Right ventricle myocardium inferior (tissue), 1 donor: Measurements from ENCODE around the gene TRAPPC2L. TPM values are rescaled to one million over a fixed set of nuclear protein-coding genes. Genes with fewer than 3 reads are reported as not detected.

Experiments used
- ATAC-seq: fragments of 200-7000 bp; cut with Tn5 transposase; one replicate; pipeline ENCODE4 v1.9.1; 2020; ENCODE audit warnings: mild to moderate bottlenecking, moderate library complexity
- DNase-seq: peaks from one replicate; pipeline ENCODE4 v3.0.0; 2021; ENCODE audit errors: missing footprints
- intact Hi-C: fragments of 100-400 bp; cut with DNase I; formaldehyde crosslinking; loops from one replicate; pipeline ENCODE4 v1.11.0; 2022
- total RNA-seq: library from RNA; stranded (reverse); fragmentation: NEBNext Ultra II Directional; extraction: Animal tissue kit (Norgen Biotek cat#: 25700); gene quantifications from one replicate; pipeline ENCODE4 v1.2.1, GENCODE V29; 2021
- donor health status: DM: no; HTN: yes; CAD: no; lungs with severe emphysema.

The TRAPPC2L gene
- total RNA-seq, 1 donor from 2014 or later = 58.7 TPM

GRCh38 chr16:88851616-88852015, 5.3 kb upstream of the TRAPPC2L start:
- intact Hi-C loops = no loop called here
- DNase-seq = no peak
- ATAC-seq = no peak

DNA sequence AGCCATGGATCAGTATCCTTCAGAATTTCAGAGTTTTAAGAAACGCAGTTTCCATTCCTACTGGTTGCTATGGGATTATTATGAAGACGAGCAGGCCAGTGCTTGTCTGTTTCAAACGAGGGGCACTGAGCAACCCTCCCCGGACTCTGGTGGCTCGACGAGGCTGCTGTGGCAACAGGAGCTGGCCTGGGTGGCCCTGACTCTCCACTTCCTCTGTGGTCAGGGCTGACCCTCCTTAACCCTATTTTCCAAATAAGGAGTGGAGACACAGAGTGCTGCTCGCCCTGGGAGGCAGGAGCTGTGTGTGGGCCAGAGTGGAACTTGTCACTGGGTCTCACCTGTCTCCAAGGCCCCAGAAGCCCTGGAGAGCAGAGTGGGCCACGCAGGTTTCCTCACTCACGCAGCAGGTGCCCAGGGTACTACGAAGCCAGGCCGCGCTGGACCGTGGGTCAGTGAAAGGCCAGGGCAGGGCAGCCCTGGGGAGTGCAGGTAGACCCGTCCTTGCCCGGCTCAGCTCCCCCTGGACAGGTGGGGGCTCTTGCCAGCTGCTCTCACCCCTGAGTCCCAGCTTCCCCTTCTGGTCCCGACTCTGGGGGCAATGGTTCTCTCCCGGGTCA, 3.5 kb upstream of the TRAPPC2L start:
- intact Hi-C loops = no loop called here
- DNase-seq = no peak

GRCh38 chr16:88854306-88855111, 2.4 kb upstream of the TRAPPC2L start:
- ATAC-seq (no peak), DNase-seq (no peak)
- intact Hi-C loops = loop anchor here (5.0 kb wide), 2 partner anchors 117 to 363 kb away; partner anchors contain the start of gene ZNF778

More for the DNA sequence above, 3.5 kb upstream of the TRAPPC2L start:
- ATAC-seq = no peak

DNA sequence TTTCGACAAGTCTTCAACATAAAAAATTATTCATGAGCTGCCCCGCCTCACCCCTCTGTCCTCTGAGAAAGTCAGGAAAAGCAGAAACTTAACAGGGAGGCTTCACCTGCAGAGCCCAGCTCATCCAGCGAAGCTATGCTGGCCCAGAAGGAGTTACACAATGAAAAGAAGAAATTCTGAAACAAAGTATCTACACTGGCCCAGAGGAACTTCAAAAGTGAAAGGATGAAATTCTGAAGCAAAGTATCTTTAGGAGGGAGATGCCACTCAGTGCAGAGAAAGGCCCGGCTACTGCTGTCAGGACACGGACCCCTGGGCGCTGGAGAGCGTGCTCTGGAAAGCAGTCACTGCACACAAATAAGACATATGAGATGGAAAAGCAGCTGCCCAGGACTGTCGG, 1.8 kb upstream of the TRAPPC2L start:
- no peak for DNase-seq
- no peak for ATAC-seq
- intact Hi-C loops = loop anchor here (5.0 kb wide), 2 partner anchors 118 to 362 kb away; partner anchors contain the start of gene ZNF778

DNA sequence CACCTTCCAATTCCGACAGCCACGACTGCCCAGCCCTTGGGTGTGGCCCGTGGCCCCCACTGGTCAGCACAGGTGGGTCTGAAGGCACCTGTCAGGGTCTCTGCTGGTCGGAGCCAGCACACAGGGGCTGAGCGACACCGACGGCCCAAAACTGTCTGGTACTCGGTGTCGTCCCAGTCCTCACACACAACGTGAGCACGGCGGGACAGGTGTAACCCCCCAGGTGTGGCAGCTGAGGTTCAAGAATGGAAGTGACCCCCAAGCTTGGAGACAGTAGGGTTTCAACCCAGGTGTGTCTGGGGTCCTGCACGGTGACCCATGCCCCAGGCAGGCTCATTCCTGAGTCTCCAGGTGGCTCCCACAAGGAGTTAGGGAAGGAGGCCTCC, 1.2 kb upstream of the TRAPPC2L start:
- intact Hi-C loops = loop anchor here (5.0 kb wide), 2 partner anchors 118 to 362 kb away; partner anchors contain the start of gene ZNF778
- ATAC-seq (no peak), DNase-seq (no peak)

DNA sequence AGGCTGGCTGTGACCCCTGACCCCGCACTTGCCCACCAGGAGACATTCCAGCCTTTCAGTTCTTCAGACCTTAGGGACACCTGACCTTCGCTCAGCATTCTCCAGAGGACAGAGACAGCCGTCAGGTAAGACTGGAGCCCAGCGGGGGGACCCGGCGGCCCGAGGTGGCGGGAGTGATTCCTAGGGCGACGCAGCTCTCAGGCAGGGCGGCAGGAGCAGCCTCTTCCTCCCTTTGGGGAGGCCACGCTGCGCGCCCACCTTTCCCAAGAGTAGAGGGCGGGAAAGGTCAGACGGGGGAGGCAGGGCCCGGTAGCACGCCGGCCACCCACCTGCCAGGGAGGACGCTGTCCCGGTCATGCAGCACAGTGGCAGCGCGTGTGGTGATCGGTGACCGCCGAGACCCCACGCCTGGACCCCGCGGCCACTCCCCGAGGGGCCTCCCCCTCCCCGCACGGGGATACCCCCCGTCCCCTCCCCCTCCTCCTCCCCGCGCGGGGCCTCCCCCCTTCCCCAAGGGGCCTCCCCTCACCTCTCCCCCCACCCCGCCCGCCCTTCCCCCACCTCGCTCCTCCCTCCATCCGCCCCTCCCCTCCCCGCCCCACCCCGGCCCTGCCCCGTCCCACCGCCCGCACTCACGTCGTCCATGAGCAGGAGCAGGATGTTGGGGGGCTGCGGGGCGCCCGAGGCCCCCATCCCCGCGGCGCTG, 652 bp upstream of the TRAPPC2L start:
- ATAC-seq (peak; percentile 51), DNase-seq (no peak)
- intact Hi-C loops = loop anchor here (5.0 kb wide), 2 partner anchors 119 to 361 kb away; partner anchors contain the start of gene ZNF778

DNA sequence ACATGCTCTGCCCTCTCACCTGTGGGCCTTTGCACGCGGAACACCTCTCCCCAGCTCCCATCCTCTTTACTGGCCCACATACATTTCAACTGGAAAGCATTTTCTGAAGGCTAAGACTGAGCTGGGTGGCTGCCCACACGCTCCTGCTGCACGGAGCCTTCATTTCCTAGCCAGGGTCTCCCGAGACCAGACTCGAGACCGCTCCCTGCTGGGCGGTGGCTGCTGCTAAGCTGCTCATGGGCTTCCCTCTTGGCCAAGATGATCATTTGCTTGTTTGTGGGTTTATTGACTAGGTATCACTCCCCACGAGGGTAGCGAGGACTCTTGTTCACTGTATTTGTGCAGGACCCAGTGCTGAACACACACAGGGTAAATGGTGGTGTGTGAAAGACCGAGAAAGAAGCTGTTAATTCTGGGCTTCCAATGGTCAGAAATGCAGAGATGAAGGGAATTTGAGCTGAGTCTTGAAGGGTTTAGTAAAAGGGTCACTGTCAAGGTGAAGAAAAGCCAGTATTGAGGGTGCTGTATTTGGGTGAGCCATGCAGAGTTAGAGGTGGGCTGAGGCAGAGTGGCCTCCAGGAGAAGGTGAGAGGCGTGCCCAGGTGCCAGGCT, 907 bp downstream of the TRAPPC2L start:
- ATAC-seq (peak; percentile 71), DNase-seq (peak; percentile 87)
- intact Hi-C loops = loop anchor here (1.0 to 5.0 kb wide), 3 partner anchors 46 to 359 kb away; partner anchors contain the start of gene ZNF778

DNA sequence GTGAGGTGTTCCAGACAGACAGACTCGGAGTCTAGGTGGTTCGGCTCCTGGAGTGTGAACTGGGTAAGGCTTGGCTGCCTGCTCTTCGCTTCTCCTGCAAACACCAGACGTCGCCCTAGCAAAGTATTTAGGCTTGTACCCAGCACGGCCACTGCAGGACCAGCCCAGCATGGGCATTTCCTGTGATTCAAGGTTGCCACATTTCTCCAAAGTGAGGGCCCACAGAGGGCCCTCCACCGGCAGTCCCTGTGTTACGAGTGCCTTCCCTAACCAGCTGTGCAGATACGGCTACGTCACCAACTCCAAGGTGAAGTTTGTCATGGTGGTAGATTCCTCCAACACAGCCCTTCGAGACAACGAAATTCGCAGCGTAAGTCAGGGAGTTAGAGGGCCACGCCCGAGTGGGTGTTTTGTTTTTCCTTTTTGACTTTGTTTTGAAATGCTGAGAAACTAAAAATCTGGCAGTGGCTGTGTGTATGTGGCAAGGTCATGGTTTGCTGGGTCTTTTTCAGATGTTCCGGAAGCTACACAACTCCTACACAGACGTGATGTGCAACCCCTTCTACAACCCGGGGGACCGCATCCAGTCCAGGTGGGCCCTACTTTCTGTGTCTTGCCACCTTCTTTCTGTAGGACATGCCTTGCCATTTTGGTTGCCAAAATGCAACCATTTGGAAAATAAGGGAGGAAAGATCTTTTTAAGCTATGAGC, 2.6 kb downstream of the TRAPPC2L start:
- ATAC-seq = no peak
- intact Hi-C loops = loop anchor here (5.0 kb wide), 2 partner anchors 122 to 358 kb away; partner anchors contain the start of gene ZNF778
- no peak for DNase-seq

DNA sequence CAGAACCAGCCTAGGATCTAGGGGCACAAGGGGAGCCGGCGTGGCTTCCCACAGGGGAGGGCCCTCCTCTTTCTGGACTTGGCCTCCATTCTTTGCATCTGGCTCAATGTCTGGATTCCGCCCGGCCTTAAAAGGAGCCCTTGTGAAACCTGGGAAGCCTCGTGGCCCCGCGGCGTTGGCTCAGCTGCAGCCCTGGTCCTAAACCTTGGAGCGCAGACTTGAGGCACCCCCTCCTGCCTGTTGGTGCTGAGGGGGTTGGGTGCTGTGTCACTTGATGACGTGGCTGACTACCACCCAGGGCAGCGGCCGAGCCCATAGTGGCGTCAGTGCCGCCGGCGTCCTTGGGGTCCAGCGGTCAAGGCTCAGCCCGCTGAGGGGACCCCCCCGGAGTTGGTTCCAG, 4.4 kb downstream of the TRAPPC2L start:
- intact Hi-C loops = no loop called here
- no peak for DNase-seq
- ATAC-seq = no peak

DNA sequence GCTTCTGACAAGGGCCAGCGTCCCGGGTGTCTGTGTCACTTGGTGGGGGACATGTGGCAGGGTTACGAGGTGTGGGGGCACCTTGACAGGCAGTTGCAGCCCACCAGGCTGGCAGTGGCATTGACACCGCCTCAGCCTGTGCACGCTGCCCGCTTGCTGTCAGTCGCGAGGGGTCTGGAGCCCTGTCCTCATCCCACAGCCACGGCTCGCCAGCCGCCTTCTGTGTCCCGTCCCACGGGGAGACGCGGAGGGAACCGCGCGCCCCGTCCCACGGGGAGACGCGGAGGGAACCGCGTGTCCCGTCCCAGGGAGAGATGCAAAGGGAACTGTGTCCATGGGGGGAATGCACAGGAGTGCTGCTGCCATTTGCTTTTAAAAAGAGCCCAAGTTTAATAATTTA, 6.0 kb downstream of the TRAPPC2L start:
- DNase-seq = no peak
- no peak for ATAC-seq
- intact Hi-C loops = no loop called here

GRCh38 chr16:88863426-88863825, 6.5 kb downstream of the TRAPPC2L start:
- ATAC-seq = no peak
- intact Hi-C loops = no loop called here
- DNase-seq = no peak

- DNase-seq = no peak
- intact Hi-C loops = no loop called here
- ATAC-seq = no peak
Measured at GRCh38 chr16:88864099-88864498, 7.2 kb downstream of the TRAPPC2L start.

GRCh38 chr16:88864521-88864920, 7.6 kb downstream of the TRAPPC2L start:
- intact Hi-C loops = no loop called here
- ATAC-seq (no peak), DNase-seq (no peak)

GRCh38 chr16:88865310-88865709, 8.4 kb downstream of the TRAPPC2L start:
- DNase-seq (no peak), ATAC-seq (no peak)
- intact Hi-C loops = no loop called here

DNA sequence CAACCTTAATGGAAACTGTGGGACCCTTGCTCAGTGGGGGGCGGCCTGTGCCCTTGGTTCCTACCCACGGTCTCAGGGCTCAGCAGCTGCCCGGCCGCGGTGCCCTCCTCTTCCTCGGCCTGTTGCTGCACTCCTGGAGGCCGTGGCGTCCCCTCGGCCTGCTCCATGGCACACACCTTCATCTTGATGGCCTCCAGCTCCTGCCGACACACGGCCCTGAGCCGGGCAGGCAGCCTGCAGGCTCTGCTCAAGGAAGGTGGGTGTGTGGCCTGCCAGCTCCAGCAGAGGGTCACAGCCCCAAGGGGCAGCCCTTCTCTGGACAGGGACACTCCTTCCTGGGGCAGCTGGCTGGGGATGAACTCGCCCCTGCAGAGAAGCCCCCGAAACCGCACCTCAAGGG, 8.8 kb downstream of the TRAPPC2L start:
- intact Hi-C loops = no loop called here
- DNase-seq (no peak), ATAC-seq (no peak)

DNA sequence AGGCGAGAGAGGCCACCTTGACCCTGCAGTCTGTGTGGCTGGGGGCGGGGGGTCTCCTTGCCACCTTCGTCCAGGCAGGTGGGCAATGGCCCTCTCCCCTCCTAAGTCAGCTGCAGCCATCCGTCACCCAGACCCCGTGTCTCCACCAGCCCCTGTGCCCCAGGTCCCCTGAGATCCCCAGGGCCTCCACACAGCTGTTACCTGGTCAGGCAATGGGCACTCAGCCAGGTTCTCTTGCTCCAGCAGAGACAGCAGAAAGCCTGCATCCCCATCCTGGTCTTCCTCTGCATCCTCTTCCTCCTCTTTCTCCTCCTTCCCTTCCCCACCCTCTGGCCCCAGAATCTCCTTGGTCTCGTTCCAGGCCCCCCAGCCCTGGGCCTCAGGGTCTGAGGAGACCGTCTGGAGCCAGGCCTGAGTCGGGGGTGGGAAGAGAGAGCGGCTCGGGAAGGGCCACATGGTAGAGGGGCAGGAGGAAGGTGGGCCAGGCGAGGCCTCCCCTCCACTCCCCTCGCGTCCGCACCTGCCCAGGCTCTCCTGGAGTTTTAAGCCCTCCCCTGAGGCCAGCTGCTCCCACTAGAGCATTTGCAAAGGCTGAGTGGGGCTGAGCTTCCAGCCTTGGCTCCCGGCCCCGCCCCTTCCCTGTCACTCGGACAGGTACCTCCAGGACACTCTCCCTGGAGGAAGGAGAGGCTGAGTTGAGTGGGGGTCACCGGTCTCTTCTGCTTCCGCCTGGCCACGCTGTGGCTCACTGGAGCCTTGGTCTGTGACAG, 9.4 kb downstream of the TRAPPC2L start, which contains the start of gene PABPN1L:
PABPN1L (minus strand) TSS at position 510 of the 770 bp plus-strand sequence; CDS start at position 456, 54 bp downstream.
- DNase-seq (no peak), ATAC-seq (no peak)
- intact Hi-C loops = no loop called here

- ATAC-seq (no peak), DNase-seq (no peak)
- intact Hi-C loops = no loop called here
Measured at GRCh38 chr16:88867581-88868246, 10.8 kb downstream of the TRAPPC2L start.
